Sigmoid colon (tissue), 4 donors: ENCODE data around the gene B3GNT3.

Source experiments
- EP300 ChIP-seq, 4 donors: sonication (generic); formaldehyde crosslinking; IDR thresholded peaks; one replicate each; pipeline ENCODE4 v1.6.1; 2017; ENCODE audit warnings: antibody characterized with exemption in 4 of 4
- POLR2A ChIP-seq, 2 donors: fragments of 450-650 bp; IDR thresholded peaks; one replicate each; pipeline ENCODE4 v1.6.1; 2016; ENCODE audit warnings: antibody characterized with exemption in 2 of 2, mild to moderate bottlenecking in 2 of 2, moderate library complexity in 2 of 2
- TF ChIP-seq, protein P1 (sequence below), 4 experiments: fragments of 450-650 bp in 3 of 4; fragments of 200-600 bp in 1 of 4; IDR thresholded peaks; one replicate each; pipeline ENCODE4 v1.5.1; 2016 to 2019; ENCODE audit warnings: antibody characterized with exemption in 4 of 4, mild to moderate bottlenecking in 3 of 4, moderate library complexity in 2 of 4

DNA sequence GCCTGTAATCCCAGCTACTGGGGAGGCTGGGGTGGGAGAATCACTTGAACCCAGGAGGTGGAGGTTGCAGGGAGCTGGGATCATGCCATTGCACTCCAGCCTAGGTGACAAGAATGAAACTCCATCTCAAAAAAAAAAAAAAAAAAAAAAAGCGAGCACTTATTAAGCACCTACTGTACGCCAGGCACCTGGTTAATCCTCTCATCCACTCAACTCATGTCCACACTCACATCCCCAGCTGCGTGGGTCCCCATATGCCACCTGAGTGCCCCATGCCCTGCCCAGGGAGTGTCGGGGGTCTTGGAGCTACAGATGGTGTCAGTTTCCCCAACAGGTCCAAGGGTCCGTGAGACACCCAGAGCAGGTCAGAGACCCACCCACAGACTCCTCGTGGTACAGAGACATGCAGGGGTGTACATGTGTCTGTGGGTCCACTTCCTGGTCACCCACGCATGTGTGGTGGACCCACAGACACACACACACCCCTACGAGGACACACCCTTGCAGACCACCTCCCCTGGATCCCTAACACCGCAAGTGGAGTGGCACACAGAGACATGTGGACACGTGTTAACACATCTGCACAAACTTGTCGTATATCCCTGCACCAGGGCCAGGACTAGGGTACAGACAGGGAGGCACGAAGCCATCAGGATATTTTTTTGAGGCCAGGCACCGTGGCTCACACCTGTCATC, 22.9 kb downstream of the B3GNT3 start:
- TF ChIP-seq, protein P1, sequence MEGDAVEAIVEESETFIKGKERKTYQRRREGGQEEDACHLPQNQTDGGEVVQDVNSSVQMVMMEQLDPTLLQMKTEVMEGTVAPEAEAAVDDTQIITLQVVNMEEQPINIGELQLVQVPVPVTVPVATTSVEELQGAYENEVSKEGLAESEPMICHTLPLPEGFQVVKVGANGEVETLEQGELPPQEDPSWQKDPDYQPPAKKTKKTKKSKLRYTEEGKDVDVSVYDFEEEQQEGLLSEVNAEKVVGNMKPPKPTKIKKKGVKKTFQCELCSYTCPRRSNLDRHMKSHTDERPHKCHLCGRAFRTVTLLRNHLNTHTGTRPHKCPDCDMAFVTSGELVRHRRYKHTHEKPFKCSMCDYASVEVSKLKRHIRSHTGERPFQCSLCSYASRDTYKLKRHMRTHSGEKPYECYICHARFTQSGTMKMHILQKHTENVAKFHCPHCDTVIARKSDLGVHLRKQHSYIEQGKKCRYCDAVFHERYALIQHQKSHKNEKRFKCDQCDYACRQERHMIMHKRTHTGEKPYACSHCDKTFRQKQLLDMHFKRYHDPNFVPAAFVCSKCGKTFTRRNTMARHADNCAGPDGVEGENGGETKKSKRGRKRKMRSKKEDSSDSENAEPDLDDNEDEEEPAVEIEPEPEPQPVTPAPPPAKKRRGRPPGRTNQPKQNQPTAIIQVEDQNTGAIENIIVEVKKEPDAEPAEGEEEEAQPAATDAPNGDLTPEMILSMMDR (IDR thresholded peaks at IDR 0.05) = no peak
- TF ChIP-seq POLR2A (IDR thresholded peaks at IDR 0.05) (no peak), EP300 (IDR thresholded peaks at IDR 0.05) (no peak)
